Subcutaneous abdominal adipose tissue (tissue), 5 donors: ENCODE measurements around the gene PRDX2.
A peak's percentile ranks its signal among the peaks of the same experiment; 100 is the strongest.

Experiments used
- H3K27ac ChIP-seq: one replicate; pipeline ENCODE4 v1.7.0; 2013; ENCODE audit warnings: low read depth, mild to moderate bottlenecking, inconsistent platforms, low read length, moderate library complexity
- H3K27me3 ChIP-seq, 5 donors: one replicate each; pipeline ENCODE4 v1.7.0; 2013; ENCODE audit warnings: low read length in 5 of 5, inconsistent platforms in 1 of 5; ENCODE audit not compliant: control insufficient read depth in 5 of 5, insufficient read depth in 4 of 5
- H3K36me3 ChIP-seq, 5 donors: one replicate each; pipeline ENCODE4 v1.7.0; 2013; ENCODE audit warnings: low read length in 5 of 5; ENCODE audit not compliant: control insufficient read depth in 5 of 5, insufficient read depth in 5 of 5
- H3K4me1 ChIP-seq, 5 donors: one replicate each; pipeline ENCODE4 v1.7.0; 2013; ENCODE audit warnings: low read length in 5 of 5, mild to moderate bottlenecking in 3 of 5, moderate library complexity in 1 of 5; ENCODE audit not compliant: control insufficient read depth in 5 of 5, insufficient read depth in 5 of 5
- H3K4me3 ChIP-seq, 5 donors: one replicate each; pipeline ENCODE4 v1.7.0; 2013; ENCODE audit warnings: low read length in 5 of 5, low read depth in 1 of 5
- H3K9ac ChIP-seq, 5 donors: one replicate each; pipeline ENCODE4 v1.7.0; 2013; ENCODE audit warnings: low read length in 5 of 5, mild to moderate bottlenecking in 4 of 5, moderate library complexity in 3 of 5
- H3K9me3 ChIP-seq, 5 donors: one replicate each; pipeline ENCODE4 v1.7.0; 2013; ENCODE audit warnings: low read length in 5 of 5; ENCODE audit not compliant: control insufficient read depth in 5 of 5
- donor health status: healthy.
- donor health status: healthy.
- donor health status: healthy.
- donor health status: healthy.
- donor health status: healthy.

The PRDX2 gene

DNA sequence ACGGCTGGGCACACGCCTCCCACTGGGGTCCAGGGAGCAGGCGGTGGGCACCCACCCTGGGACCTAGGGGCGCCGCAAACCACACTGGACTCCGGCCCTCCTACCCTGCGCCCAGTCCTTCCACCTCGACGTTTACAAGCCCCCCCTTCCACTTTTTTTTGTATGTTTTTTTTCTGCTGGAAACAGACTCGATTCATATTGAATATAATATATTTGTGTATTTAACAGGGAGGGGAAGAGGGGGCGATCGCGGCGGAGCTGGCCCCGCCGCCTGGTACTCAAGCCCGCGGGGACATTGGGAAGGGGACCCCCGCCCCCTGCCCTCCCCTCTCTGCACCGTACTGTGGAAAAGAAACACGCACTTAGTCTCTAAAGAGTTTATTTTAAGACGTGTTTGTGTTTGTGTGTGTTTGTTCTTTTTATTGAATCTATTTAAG, 8.7 kb downstream of the PRDX2 start:
- H3K9ac ChIP-seq = peak overlapping the region; percentile 90 to 100 (median 100)
- peak overlapping the region; percentile 100 for H3K27ac ChIP-seq
- H3K27me3 ChIP-seq = no peaks in the 10 kb centered on the region
- H3K9me3 ChIP-seq = no peaks in the 10 kb centered on the region
- peaks cover 16 to 48% (median 39%) of the 10 kb centered on the region in 5 donors for H3K4me1 ChIP-seq
- H3K4me3 ChIP-seq = peak overlapping the region; percentile 75 to 100 (median 98)
- peaks cover 0 to 9% (median 4%) of the 10 kb centered on the region in 5 donors for H3K36me3 ChIP-seq

DNA sequence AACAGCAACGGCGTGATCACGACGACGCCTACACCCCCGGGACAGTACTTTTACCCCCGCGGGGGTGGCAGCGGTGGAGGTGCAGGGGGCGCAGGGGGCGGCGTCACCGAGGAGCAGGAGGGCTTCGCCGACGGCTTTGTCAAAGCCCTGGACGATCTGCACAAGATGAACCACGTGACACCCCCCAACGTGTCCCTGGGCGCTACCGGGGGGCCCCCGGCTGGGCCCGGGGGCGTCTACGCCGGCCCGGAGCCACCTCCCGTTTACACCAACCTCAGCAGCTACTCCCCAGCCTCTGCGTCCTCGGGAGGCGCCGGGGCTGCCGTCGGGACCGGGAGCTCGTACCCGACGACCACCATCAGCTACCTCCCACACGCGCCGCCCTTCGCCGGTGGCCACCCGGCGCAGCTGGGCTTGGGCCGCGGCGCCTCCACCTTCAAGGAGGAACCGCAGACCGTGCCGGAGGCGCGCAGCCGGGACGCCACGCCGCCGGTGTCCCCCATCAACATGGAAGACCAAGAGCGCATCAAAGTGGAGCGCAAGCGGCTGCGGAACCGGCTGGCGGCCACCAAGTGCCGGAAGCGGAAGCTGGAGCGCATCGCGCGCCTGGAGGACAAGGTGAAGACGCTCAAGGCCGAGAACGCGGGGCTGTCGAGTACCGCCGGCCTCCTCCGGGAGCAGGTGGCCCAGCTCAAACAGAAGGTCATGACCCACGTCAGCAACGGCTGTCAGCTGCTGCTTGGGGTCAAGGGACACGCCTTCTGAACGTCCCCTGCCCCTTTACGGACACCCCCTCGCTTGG, 9.3 kb downstream of the PRDX2 start:
- H3K4me3 ChIP-seq = peak overlapping the region; percentile 75 to 100 (median 98)
- peak overlapping the region; percentile 90 to 100 (median 100) for H3K9ac ChIP-seq
- H3K27ac ChIP-seq = peak overlapping the region; percentile 100
- peaks cover 16 to 54% (median 40%) of the 10 kb centered on the region in 5 donors for H3K4me1 ChIP-seq
- H3K9me3 ChIP-seq = no peaks in the 10 kb centered on the region
- no peaks in the 10 kb centered on the region for H3K27me3 ChIP-seq
- H3K36me3 ChIP-seq = peaks cover 0 to 7% (median 4%) of the 10 kb centered on the region in 5 donors

DNA sequence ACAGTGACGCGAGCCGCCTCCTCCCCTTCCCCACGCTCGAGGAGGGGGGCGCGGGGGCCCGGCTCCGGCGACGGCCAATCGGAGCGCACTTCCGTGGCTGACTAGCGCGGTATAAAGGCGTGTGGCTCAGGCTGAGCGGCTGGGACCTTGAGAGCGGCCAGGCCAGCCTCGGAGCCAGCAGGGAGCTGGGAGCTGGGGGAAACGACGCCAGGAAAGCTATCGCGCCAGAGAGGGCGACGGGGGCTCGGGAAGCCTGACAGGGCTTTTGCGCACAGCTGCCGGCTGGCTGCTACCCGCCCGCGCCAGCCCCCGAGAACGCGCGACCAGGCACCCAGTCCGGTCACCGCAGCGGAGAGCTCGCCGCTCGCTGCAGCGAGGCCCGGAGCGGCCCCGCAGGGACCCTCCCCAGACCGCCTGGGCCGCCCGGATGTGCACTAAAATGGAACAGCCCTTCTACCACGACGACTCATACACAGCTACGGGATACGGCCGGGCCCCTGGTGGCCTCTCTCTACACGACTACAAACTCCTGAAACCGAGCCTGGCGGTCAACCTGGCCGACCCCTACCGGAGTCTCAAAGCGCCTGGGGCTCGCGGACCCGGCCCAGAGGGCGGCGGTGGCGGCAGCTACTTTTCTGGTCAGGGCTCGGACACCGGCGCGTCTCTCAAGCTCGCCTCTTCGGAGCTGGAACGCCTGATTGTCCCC, 10.1 kb downstream of the PRDX2 start, which contains the start of gene JUNB:
TSS of gene JUNB (plus strand) at position 142 of the 706 bp plus-strand sequence. CDS start at position 428, 286 bp downstream.
- Histone ChIP-seq H3K36me3 (no peaks in the 10 kb centered on the region), H3K27ac (peak within 1 kb of the TSS; percentile 100), H3K27me3 (no peaks in the 10 kb centered on the region), H3K4me1 (peaks cover 17 to 58% (median 46%) of the 10 kb centered on the region in 5 donors), H3K9ac (peak within 1 kb of the TSS; percentile 90 to 100 (median 100)), H3K4me3 (peak within 1 kb of the TSS; percentile 86 to 100 (median 98)), H3K9me3 (no peaks in the 10 kb centered on the region)

DNA sequence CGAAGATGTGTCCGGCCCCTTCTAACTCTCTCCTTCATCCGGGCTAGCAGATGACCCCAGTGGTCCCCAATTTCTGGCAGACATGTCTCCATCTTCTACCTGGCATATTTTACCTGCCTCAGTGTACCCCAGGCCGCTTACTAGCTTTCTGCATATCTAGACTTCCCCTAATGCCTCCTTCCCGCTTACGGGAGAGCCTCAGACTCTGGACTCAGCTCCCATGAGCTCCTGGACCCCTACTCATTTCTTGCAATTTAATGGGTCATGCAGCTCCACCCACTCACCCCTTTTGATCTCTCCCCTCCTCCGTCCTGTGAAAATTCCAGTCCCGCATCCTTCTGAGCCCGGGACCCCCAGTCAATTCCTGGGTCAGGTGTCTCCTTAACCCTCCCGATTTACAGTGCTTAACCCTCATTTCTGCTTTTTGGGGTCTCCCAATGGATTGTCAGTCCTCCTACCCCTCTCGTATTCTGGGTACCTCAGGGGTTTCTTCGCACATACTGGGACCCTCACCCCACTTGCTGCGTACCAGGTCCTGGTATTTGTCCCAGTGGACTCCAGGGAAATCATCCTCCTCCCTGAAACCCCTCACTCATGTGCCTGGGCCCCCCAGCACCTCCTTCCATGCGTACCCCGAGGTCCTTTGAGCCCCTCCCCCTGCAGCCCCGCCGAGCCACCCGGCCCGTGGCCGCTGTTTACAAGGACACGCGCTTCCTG, 10.8 kb downstream of the PRDX2 start:
- Histone ChIP-seq H3K36me3 (no peaks in the 10 kb centered on the region), H3K4me1 (peaks cover 16 to 58% (median 46%) of the 10 kb centered on the region in 5 donors), H3K4me3 (peak overlapping the region; percentile 78 to 100 (median 95)), H3K27me3 (no peaks in the 10 kb centered on the region), H3K9me3 (no peaks in the 10 kb centered on the region), H3K9ac (peak overlapping the region; percentile 85 to 100 (median 90)), H3K27ac (peak overlapping the region; percentile 100)

DNA sequence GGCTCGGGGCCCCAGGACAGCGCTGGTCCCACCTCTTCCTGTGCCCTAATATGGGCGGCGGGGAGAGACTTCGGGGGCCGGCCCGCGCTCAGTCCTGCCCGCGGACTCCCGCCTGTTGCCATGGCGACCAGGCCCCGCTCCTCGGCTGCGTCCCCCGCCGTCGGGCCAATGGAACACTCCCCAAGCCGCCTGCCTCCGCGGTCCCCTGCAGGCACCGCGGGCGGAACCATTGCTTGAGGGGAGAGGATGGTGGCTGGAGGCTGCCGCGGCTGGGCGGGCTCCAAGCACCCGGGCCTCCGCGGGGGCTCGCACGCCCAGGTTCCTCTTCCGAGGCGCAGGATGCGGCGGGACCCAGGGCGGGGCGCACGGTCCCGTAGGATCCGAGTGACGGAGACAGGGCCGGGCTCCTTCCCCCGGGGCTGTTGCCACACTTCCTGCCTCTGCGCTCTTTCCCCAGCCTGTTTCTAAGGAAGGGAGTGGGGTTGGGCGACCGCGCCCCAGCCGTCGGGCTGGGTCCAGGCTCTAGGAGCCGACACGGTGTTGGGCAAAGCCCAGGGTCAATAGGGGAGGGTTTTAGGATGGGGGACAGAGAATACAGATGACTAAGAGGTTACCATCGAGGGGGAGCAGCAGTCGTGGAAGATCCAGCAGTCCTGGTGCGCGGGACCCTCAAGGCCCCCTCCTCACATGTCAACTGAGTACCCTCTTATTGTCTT, 11.5 kb downstream of the PRDX2 start:
- Histone ChIP-seq H3K4me1 (peaks cover 17 to 63% (median 52%) of the 10 kb centered on the region in 5 donors), H3K4me3 (peak overlapping the region; percentile 78 to 100 (median 95)), H3K36me3 (no peaks in the 10 kb centered on the region), H3K27me3 (no peaks in the 10 kb centered on the region), H3K27ac (peak overlapping the region; percentile 100), H3K9me3 (no peaks in the 10 kb centered on the region), H3K9ac (peak overlapping the region; percentile 85 to 100 (median 90))

DNA sequence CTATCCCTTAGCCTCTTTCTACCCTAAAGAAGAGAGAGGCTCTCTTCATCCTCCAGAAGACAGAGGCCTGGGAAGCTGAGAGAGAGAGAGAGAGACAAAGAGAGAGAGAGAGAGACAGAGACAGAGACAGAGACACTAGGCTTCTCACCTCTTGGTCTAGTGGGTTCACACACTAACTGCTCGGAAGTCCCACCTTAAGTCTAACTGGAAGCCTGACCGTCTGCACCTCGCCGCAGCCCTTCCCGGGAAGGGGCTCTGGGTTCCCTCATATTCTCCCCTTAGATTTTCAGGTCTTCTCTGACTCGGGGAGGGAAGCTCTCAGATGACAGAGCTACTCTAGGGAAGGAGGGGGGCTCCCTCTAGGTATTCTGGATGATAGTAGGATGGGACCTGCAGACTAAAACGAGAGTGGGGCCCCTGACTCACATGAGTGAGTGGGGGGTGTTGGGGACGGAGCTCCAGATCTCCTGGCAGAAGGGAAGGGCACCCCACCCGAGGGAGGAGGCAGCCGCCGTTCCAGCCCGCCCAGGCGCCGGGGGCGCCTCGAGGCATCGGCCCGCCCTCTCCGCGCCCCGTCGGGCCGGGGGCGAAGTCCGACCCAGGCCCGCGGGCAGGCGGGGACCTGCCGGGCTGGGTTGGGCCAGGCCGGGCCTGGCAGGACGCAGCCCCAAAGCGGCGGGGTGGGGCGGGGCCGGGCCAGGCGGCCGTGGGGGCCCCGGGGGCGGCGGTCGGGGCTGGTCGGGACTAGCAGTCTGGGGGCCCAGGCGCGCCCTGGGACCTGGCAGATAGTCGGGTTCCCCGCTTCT, 12.3 kb downstream of the PRDX2 start:
- Histone ChIP-seq H3K4me3 (peak overlapping the region; percentile 62 to 100 (median 71)), H3K36me3 (no peaks in the 10 kb centered on the region), H3K9me3 (no peaks in the 10 kb centered on the region), H3K4me1 (peaks cover 22 to 71% (median 57%) of the 10 kb centered on the region in 5 donors), H3K27me3 (no peaks in the 10 kb centered on the region), H3K27ac (peak overlapping the region; percentile 100), H3K9ac (peak overlapping the region; percentile 82 to 100 (median 100))

DNA sequence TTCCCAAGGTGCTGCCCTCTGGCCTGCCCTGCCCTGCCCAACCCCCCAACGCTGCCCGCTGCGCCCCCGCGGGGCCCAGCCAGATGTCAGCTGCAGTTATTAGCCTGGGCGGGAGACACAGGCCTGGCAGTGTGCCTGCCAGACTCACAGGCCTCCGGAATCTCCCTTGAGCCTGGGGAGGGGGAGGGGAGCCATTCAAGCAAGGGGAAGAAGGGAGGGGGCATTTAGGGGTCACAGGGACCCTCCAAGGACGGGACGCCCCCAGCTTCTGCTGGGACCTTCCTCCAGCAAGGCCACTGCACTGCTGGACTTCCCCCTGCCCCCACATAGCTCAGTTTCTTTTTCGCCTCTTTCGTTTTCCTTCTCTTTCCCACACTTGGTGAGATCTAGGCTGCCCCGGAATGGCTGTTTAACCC, 12.9 kb downstream of the PRDX2 start:
- no peaks in the 10 kb centered on the region for H3K27me3 ChIP-seq
- H3K27ac ChIP-seq = peak overlapping the region; percentile 100
- peak overlapping the region; percentile 82 to 100 (median 92) for H3K9ac ChIP-seq
- H3K36me3 ChIP-seq = no peaks in the 10 kb centered on the region
- H3K4me3 ChIP-seq = peak overlapping the region; percentile 62 to 100 (median 70)
- no peaks in the 10 kb centered on the region for H3K9me3 ChIP-seq
- H3K4me1 ChIP-seq = peaks cover 24 to 71% (median 57%) of the 10 kb centered on the region in 5 donors

DNA sequence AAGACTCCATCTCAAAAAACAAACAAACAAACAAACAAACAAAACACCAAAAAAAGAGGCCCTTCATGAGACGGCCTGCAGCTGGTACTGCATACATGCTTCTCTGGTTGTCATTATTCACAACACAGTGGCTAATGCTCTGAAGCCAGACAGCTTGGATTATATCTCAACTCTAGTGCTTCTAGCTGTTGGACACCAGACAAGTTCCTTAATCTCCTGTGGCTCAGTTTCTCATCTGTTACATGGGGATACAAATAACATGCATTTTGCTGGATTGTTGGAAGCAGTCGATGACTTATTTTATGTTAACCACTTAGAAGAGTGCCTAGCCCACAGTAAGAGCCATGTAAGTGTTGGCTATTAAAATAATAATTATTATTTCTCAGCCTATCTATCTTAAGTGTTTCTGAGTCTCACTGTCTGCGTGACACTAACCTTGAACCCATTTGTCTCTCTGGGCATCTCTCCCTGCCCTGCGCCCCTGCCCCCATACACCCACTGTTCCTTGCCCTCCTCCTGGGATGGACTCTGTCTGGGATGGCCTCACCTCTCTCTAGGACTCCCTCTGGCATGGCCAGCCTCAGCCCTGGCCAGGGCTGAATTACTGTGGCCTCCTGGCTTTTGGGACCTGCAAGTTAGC, 13.4 kb downstream of the PRDX2 start:
- peak overlapping the region; percentile 4 to 100 (median 92) for H3K9ac ChIP-seq
- H3K4me3 ChIP-seq = peak overlapping the region in 4 of 5 donors; percentile 19 to 100 (median 62)
- no peaks in the 10 kb centered on the region for H3K27me3 ChIP-seq
- H3K36me3 ChIP-seq = no peaks in the 10 kb centered on the region
- peak overlapping the region; percentile 100 for H3K27ac ChIP-seq
- H3K4me1 ChIP-seq = peaks cover 27 to 76% (median 62%) of the 10 kb centered on the region in 5 donors
- H3K9me3 ChIP-seq = no peaks in the 10 kb centered on the region
